ENCODE measurements around the gene TSLP.

Gene TSLP

GRCh38 chr5:111071413-111071812, at the start of gene TSLP:
TSLP (plus strand) TSS chr5:111071713; CDS start chr5:111071891, 178 bp downstream.
- no peak for DNase-seq (ENCODE audit: low read depth in 2 of 2)

- DNase-seq (ENCODE audit: low read depth in 2 of 2) = no peak
Observed at GRCh38 chr5:111022301-111022700, 49.2 kb upstream of the TSLP start.

- DNase-seq (ENCODE audit: low read depth in 2 of 2) = no peak
Observed at GRCh38 chr5:111028865-111029264, 42.6 kb upstream of the TSLP start.

GRCh38 chr5:111043712-111044506, 27.6 kb upstream of the TSLP start:
- DNase-seq (ENCODE audit: low read depth in 2 of 2) = peak; percentile 20 to 28

- DNase-seq (ENCODE audit: low read depth in 2 of 2) = no peak
Observed at GRCh38 chr5:111058064-111058463, 13.4 kb upstream of the TSLP start.

GRCh38 chr5:111060169-111060568, 11.3 kb upstream of the TSLP start:
- no peak for DNase-seq (ENCODE audit: low read depth in 2 of 2)

GRCh38 chr5:111061618-111062017, 9.9 kb upstream of the TSLP start:
- no peak for DNase-seq (ENCODE audit: low read depth in 2 of 2)

- no peak for DNase-seq (ENCODE audit: low read depth in 2 of 2)
Observed at GRCh38 chr5:111063709-111064322, 7.7 kb upstream of the TSLP start.

GRCh38 chr5:111066261-111066938, 5.1 kb upstream of the TSLP start:
- DNase-seq (ENCODE audit: low read depth in 2 of 2) = no peak

GRCh38 chr5:111068213-111068612, 3.3 kb upstream of the TSLP start:
- DNase-seq (ENCODE audit: low read depth in 2 of 2) = no peak

GRCh38 chr5:111069839-111070238, 1.7 kb upstream of the TSLP start:
- peak; percentile 52 to 61 for DNase-seq (ENCODE audit: low read depth in 2 of 2)

- DNase-seq (ENCODE audit: low read depth in 2 of 2) = no peak
Observed at GRCh38 chr5:111070272-111071134, 1.0 kb upstream of the TSLP start.

- no peak for DNase-seq (ENCODE audit: low read depth in 2 of 2)
Observed at GRCh38 chr5:111072949-111073682, 1.6 kb downstream of the TSLP start.

- DNase-seq (ENCODE audit: low read depth in 2 of 2) = no peak
Observed at GRCh38 chr5:111074244-111074643, 2.7 kb downstream of the TSLP start.

GRCh38 chr5:111075520-111075919, 4.0 kb downstream of the TSLP start:
- DNase-seq (ENCODE audit: low read depth in 2 of 2) = peak; percentile 83

- DNase-seq (ENCODE audit: low read depth in 2 of 2) = no peak
Observed at GRCh38 chr5:111076091-111076490, 4.6 kb downstream of the TSLP start.

GRCh38 chr5:111077678-111078077, 6.2 kb downstream of the TSLP start:
- DNase-seq (ENCODE audit: low read depth in 2 of 2) = no peak

GRCh38 chr5:111079846-111080245, 8.3 kb downstream of the TSLP start:
- no peak for DNase-seq (ENCODE audit: low read depth in 2 of 2)

GRCh38 chr5:111083323-111083722, 11.8 kb downstream of the TSLP start:
- DNase-seq (ENCODE audit: low read depth in 2 of 2) = no peak

GRCh38 chr5:111092062-111092853, 20.7 kb downstream of the TSLP start, which contains the start of gene WDR36:
WDR36 (plus strand) TSS chr5:111092348; CDS start chr5:111092457, 109 bp downstream.
- peak; percentile 85 for DNase-seq (ENCODE audit: low read depth in 2 of 2)

Measured in fibroblast of skin of left quadriceps (primary cell).